Keratinocyte (primary cell): ENCODE measurements around the gene BCL2. TPM values are rescaled to one million over a fixed set of nuclear protein-coding genes. Genes with fewer than 3 reads are reported as not detected.

Experiments used
- DNase-seq: peaks from one replicate; pipeline ENCODE4 v3.0.0-alpha.2; 2011; ENCODE audit warnings: low read depth, missing footprints, low spot score
- FAIRE-seq: peaks from 2 replicates; lab custom pipeline; 2011; peaks lifted over from hg19 to GRCh38; lab: Jason Lieb, UNC
- H2AFZ ChIP-seq: 2 replicates; pipeline ENCODE4 v1.6.0; 2012; ENCODE audit warnings: low read length, control low read depth, inconsistent platforms; ENCODE audit not compliant: control insufficient read depth
- H3K27ac ChIP-seq: 2 replicates; pipeline ENCODE4 v1.5.1; 2011; ENCODE audit warnings: low read length; ENCODE audit not compliant: control insufficient read depth, insufficient read depth
- H3K27me3 ChIP-seq: 3 replicates; pipeline ENCODE4 v1.6.0; 2011; ENCODE audit warnings: low read length; ENCODE audit not compliant: control insufficient read depth, insufficient read depth; ENCODE audit errors: extremely low read depth
- H3K36me3 ChIP-seq, 2 experiments: 2 replicates in 1 of 2; 3 replicates in 1 of 2; pipeline ENCODE4 v1.5.1; 2011; ENCODE audit warnings: low read length in 2 of 2, mild to moderate bottlenecking in 1 of 2; ENCODE audit not compliant: control insufficient read depth in 2 of 2, insufficient read depth in 2 of 2; ENCODE audit errors: extremely low read depth in 1 of 2
- H3K4me1 ChIP-seq: 3 replicates; pipeline ENCODE4 v1.5.1; 2011; ENCODE audit warnings: low read length; ENCODE audit not compliant: control insufficient read depth, insufficient read depth; ENCODE audit errors: extremely low read depth
- H3K4me2 ChIP-seq: 3 replicates; pipeline ENCODE4 v1.6.0; 2011; ENCODE audit warnings: low read depth, low read length; ENCODE audit not compliant: control insufficient read depth, insufficient read depth; ENCODE audit errors: extremely low read depth
- H3K4me3 ChIP-seq, 3 experiments: fragments of 200-600 bp in 1 of 3; sonication (generic) in 1 of 3; 2 replicates in 2 of 3; 3 replicates in 1 of 3; pipeline ENCODE4 v1.5.1; 2011 to 2016; ENCODE audit warnings: low read length in 3 of 3, mild to moderate bottlenecking in 3 of 3, control low read depth in 2 of 3, inconsistent platforms in 1 of 3, low read depth in 1 of 3, mixed read lengths in 1 of 3, mixed run types in 1 of 3, moderate library complexity in 1 of 3; ENCODE audit not compliant: control insufficient read depth in 2 of 3, insufficient read depth in 2 of 3; ENCODE audit errors: extremely low read depth in 1 of 3
- H3K79me2 ChIP-seq: 2 replicates; pipeline ENCODE4 v1.6.0; 2012; ENCODE audit warnings: low read length; ENCODE audit not compliant: control insufficient read depth, insufficient read depth
- H3K9ac ChIP-seq: 3 replicates; pipeline ENCODE4 v1.6.0; 2011; ENCODE audit warnings: low read length; ENCODE audit not compliant: control insufficient read depth, insufficient read depth; ENCODE audit errors: extremely low read depth
- H3K9me1 ChIP-seq: 3 replicates; pipeline ENCODE4 v1.6.0; 2011; ENCODE audit warnings: low read length; ENCODE audit not compliant: control insufficient read depth, insufficient read depth; ENCODE audit errors: extremely low read depth
- H3K9me3 ChIP-seq: 2 replicates; pipeline ENCODE4 v1.5.1; 2012; ENCODE audit warnings: low read depth, low read length; ENCODE audit not compliant: control insufficient read depth
- H4K20me1 ChIP-seq: 3 replicates; pipeline ENCODE4 v1.6.0; 2011; ENCODE audit warnings: low read length; ENCODE audit not compliant: control insufficient read depth, insufficient read depth; ENCODE audit errors: extremely low read depth
- CTCF ChIP-seq, 3 experiments: IDR thresholded peaks in 1 of 3; conservative IDR thresholded peaks in 1 of 3; optimal IDR thresholded peaks in 1 of 3; 2 replicates in 2 of 3; 3 replicates in 1 of 3; pipeline versions ENCODE3 to v1.5.1; 2011; ENCODE audit warnings: low read length in 3 of 3, mild to moderate bottlenecking in 3 of 3, moderate library complexity in 2 of 3, control low read depth in 1 of 3, inconsistent platforms in 1 of 3; ENCODE audit not compliant: insufficient read depth in 2 of 3; ENCODE audit errors: extremely low read depth in 1 of 3
- EZH2 ChIP-seq: IDR thresholded peaks from one replicate; pipeline ENCODE4 v1.6.1; 2012; ENCODE audit warnings: inconsistent platforms, mild to moderate bottlenecking, low read length, moderate library complexity
- dilution Hi-C: fragments of 300-500 bp; cut with MboI; formaldehyde crosslinking; loops from one replicate; pipeline ENCODE4 v1.7.0; 2020; ENCODE audit warnings: low sequenced_read_pairs; ENCODE audit not compliant: extremely low pct_ligation_motif_present
- polyA plus RNA-seq, 5 experiments: library from polyadenylated mRNA; depleted of rRNA in 3 of 5; stranded (reverse) in 3 of 5; stranded (forward) in 1 of 5; unstranded in 1 of 5; fragments of >200 nt; gene quantifications; 1 replicate in 1 of 5; 2 replicates in 3 of 5; 3 replicates in 1 of 5; pipeline versions ENCODE4 v1.2.1 to v1.2.3, GENCODE V29; 2011 to 2012; ENCODE audit warnings: missing spikeins in 2 of 5, low read depth in 1 of 5, low replicate concordance in 1 of 5

BCL2 gene
- polyA plus RNA-seq, 1 donor (not counting 4 experiments of a cell fraction or from before 2014, with no cell fraction given): 0.30 TPM

GRCh38 chr18:63290821-63291200, 28.8 kb downstream of the BCL2 start:
- Histone ChIP-seq H3K9me1 (no peaks in the 10 kb centered on the region), H3K36me3 (no peaks in the 10 kb centered on the region), H2AFZ (no peak overlapping the region), H3K4me1 (no peaks in the 10 kb centered on the region), H3K9ac (no peak overlapping the region), H3K27me3 (no peaks in the 10 kb centered on the region), H3K4me2 (no peak overlapping the region), H3K79me2 (no peaks in the 10 kb centered on the region), H3K27ac (no peak overlapping the region), H3K4me3 (no peak overlapping the region), H4K20me1 (no peaks in the 10 kb centered on the region), H3K9me3 (no peaks in the 10 kb centered on the region)
- dilution Hi-C loops: no loop called here
- no peak for TF ChIP-seq EZH2
- TF ChIP-seq CTCF (optimal IDR thresholded peaks at IDR 0.05 in 1 of 3, IDR thresholded peaks at IDR 0.05 in 1 of 3, conservative IDR thresholded peaks at IDR 0.05 in 1 of 3; ENCODE audit: extremely low read depth in 1 of 3, insufficient read depth in 2 of 3, low read length in 3 of 3): no peak
- FAIRE-seq: no peak
- no peak for DNase-seq

- no peak overlapping the region for H3K27ac ChIP-seq
- H3K27me3 ChIP-seq: no peaks in the 10 kb centered on the region
- no peak overlapping the region for H3K4me2 ChIP-seq
- no peaks in the 10 kb centered on the region for H3K4me1 ChIP-seq
- no peaks in the 10 kb centered on the region for H3K36me3 ChIP-seq
- H3K4me3 ChIP-seq: no peak overlapping the region
- dilution Hi-C loops: no loop called here
- H2AFZ ChIP-seq: no peak overlapping the region
- no peak for TF ChIP-seq CTCF (optimal IDR thresholded peaks at IDR 0.05 in 1 of 3, IDR thresholded peaks at IDR 0.05 in 1 of 3, conservative IDR thresholded peaks at IDR 0.05 in 1 of 3; ENCODE audit: extremely low read depth in 1 of 3, insufficient read depth in 2 of 3, low read length in 3 of 3)
- no peak for TF ChIP-seq EZH2
- no peak for DNase-seq
- FAIRE-seq: no peak
- no peaks in the 10 kb centered on the region for H3K9me1 ChIP-seq
- no peaks in the 10 kb centered on the region for H3K79me2 ChIP-seq
- H3K9ac ChIP-seq: no peak overlapping the region
- no peaks in the 10 kb centered on the region for H4K20me1 ChIP-seq
- no peaks in the 10 kb centered on the region for H3K9me3 ChIP-seq
Measured at GRCh38 chr18:63290166-63290820, 29.3 kb downstream of the BCL2 start.
